Esophagus muscularis mucosa (tissue), 4 donors: ENCODE measurements around the gene IRS2. TPM values are rescaled to one million over a fixed set of nuclear protein-coding genes. Genes with fewer than 3 reads are reported as not detected.

Experiments used
- DNase-seq: peaks from one replicate; pipeline ENCODE4 v3.0.0-alpha.2; 2017; ENCODE audit errors: extremely low spot score
- H3K27ac ChIP-seq, 4 donors: fragments of 200-600 bp; sonication (generic); replicated peaks in 1 of 4; 1 replicate in 3 of 4; 2 replicates in 1 of 4; pipeline ENCODE4 v1.5.1; 2016 to 2019; ENCODE audit warnings: mild to moderate bottlenecking in 1 of 4
- H3K27me3 ChIP-seq, 4 donors: fragments of 200-600 bp; sonication (generic); one replicate each; pipeline versions ENCODE4 v1.5.1 to v1.6.0; 2016 to 2019
- H3K36me3 ChIP-seq, 4 donors: fragments of 200-600 bp; sonication (generic); one replicate each; pipeline ENCODE4 v1.5.1; 2016 to 2019
- H3K4me1 ChIP-seq, 4 donors: fragments of 200-600 bp; sonication (generic); one replicate each; pipeline ENCODE4 v1.5.1; 2016 to 2019
- H3K4me3 ChIP-seq, 4 donors: fragments of 200-600 bp; sonication (generic); 1 replicate in 2 of 4; 2 replicates in 2 of 4; pipeline ENCODE4 v1.5.1; 2016 to 2019; ENCODE audit warnings: mild to moderate bottlenecking in 4 of 4, moderate library complexity in 1 of 4
- H3K9me3 ChIP-seq, 4 donors: fragments of 200-600 bp; sonication (generic); 1 replicate in 3 of 4; 2 replicates in 1 of 4; pipeline ENCODE4 v1.5.1; 2016 to 2019
- CTCF ChIP-seq, 3 experiments: fragments of 200-600 bp in 2 of 3; fragments of 450-650 bp in 1 of 3; sonication (generic) in 2 of 3; IDR thresholded peaks; one replicate each; pipeline ENCODE4 v1.5.1; 2017 to 2019; ENCODE audit warnings: antibody characterized with exemption in 3 of 3, mild to moderate bottlenecking in 2 of 3, moderate library complexity in 1 of 3
- EP300 ChIP-seq: sonication (generic); formaldehyde crosslinking; IDR thresholded peaks from one replicate; pipeline ENCODE4 v1.6.1; 2017; ENCODE audit warnings: antibody characterized with exemption
- POLR2A ChIP-seq: fragments of 450-650 bp; IDR thresholded peaks from one replicate; pipeline ENCODE4 v1.6.1; 2017; ENCODE audit warnings: antibody characterized with exemption, moderate library complexity, mild to moderate bottlenecking, low read depth
- POLR2AphosphoS5 ChIP-seq, 2 donors: sonication (generic); formaldehyde crosslinking; IDR thresholded peaks; one replicate each; pipeline ENCODE4 v1.6.1; 2017; ENCODE audit warnings: antibody characterized with exemption in 2 of 2
- WGBS: methylation state at CpG from one replicate; pipeline ENCODE4 v1.1.5; 2018; 5-methylcytosine and 5-hydroxymethylcytosine counted together
- intact Hi-C: fragments of 100-400 bp; cut with DNase I; formaldehyde crosslinking; loops from one replicate; pipeline ENCODE4 v1.15.1; 2023
- total RNA-seq, 4 donors: library from RNA; depleted of rRNA; stranded (reverse); fragments of >200 nt; gene quantifications; one replicate each; pipeline versions ENCODE4 v1.1.0 to v1.2.1, GENCODE V29; 2016

IRS2 gene
- total RNA-seq, 4 donors from 2014 or later, result 46.4 to 95.3 (median 63.7) TPM

GRCh38 chr13:109770436-109770835 lies 15.9 kb downstream of the IRS2 start:
- no peak overlapping the region for H3K27ac ChIP-seq
- 94% methylated on average over 5 of the region's 6 CpGs for WGBS
- intact Hi-C loops, result no loop called here
- no peak overlapping the region for H3K4me3 ChIP-seq
- TF ChIP-seq CTCF (IDR thresholded peaks at IDR 0.05) (no peak), POLR2A (no peak), EP300 (no peak), POLR2AphosphoS5 (IDR thresholded peaks at IDR 0.05) (no peak)
- no peaks in the 10 kb centered on the region for H3K9me3 ChIP-seq
- peaks cover 7 to 40% (median 16%) of the 10 kb centered on the region in 4 donors for H3K36me3 ChIP-seq
- DNase-seq, result peak; percentile 84
- H3K4me1 ChIP-seq, result peaks cover 18 to 73% (median 65%) of the 10 kb centered on the region in 4 donors
- no peaks in the 10 kb centered on the region for H3K27me3 ChIP-seq

- no peak for TF ChIP-seq EP300
- no peak for TF ChIP-seq CTCF (IDR thresholded peaks at IDR 0.05)
- no peak for TF ChIP-seq POLR2A
- no peak for TF ChIP-seq POLR2AphosphoS5 (IDR thresholded peaks at IDR 0.05)
- Histone ChIP-seq H3K4me3 (no peak overlapping the region), H3K4me1 (peaks cover 22 to 73% (median 67%) of the 10 kb centered on the region in 4 donors), H3K27me3 (no peaks in the 10 kb centered on the region), H3K36me3 (peaks cover 7 to 40% (median 16%) of the 10 kb centered on the region in 4 donors), H3K9me3 (no peaks in the 10 kb centered on the region), H3K27ac (no peak overlapping the region)
- peak; percentile 74 for DNase-seq
- intact Hi-C loops, result no loop called here
- 90% methylated on average over 5 of the region's 5 CpGs for WGBS
Observed at GRCh38 chr13:109769921-109770320, 16.5 kb downstream of the IRS2 start.

GRCh38 chr13:109769275-109769674 lies 17.1 kb downstream of the IRS2 start:
- intact Hi-C loops, result no loop called here
- Histone ChIP-seq H3K4me3 (no peak overlapping the region), H3K4me1 (peaks cover 29 to 73% (median 67%) of the 10 kb centered on the region in 4 donors), H3K27ac (no peak overlapping the region), H3K27me3 (no peaks in the 10 kb centered on the region), H3K9me3 (no peaks in the 10 kb centered on the region), H3K36me3 (peaks cover 7 to 40% (median 14%) of the 10 kb centered on the region in 4 donors)
- TF ChIP-seq EP300 (no peak), CTCF (IDR thresholded peaks at IDR 0.05) (no peak), POLR2AphosphoS5 (IDR thresholded peaks at IDR 0.05) (peak in 1 of 2 donors; percentile 6), POLR2A (no peak)
- WGBS, result 82% methylated on average over 4 of the region's 4 CpGs
- DNase-seq, result peak; percentile 86

GRCh38 chr13:109768616-109769015 lies 17.8 kb downstream of the IRS2 start:
- intact Hi-C loops, result no loop called here
- Histone ChIP-seq H3K4me1 (peaks cover 32 to 76% (median 67%) of the 10 kb centered on the region in 4 donors), H3K27me3 (no peaks in the 10 kb centered on the region), H3K36me3 (peaks cover 7 to 40% (median 13%) of the 10 kb centered on the region in 4 donors), H3K27ac (no peak overlapping the region), H3K4me3 (no peak overlapping the region), H3K9me3 (no peaks in the 10 kb centered on the region)
- 94% methylated on average over 10 of the region's 10 CpGs for WGBS
- peak; percentile 68 for DNase-seq
- TF ChIP-seq EP300 (no peak), CTCF (IDR thresholded peaks at IDR 0.05) (no peak), POLR2AphosphoS5 (IDR thresholded peaks at IDR 0.05) (no peak), POLR2A (no peak)

- H3K4me3 ChIP-seq, result no peak overlapping the region
- intact Hi-C loops, result no loop called here
- DNase-seq, result no peak
- WGBS, result 93% methylated on average over 2 of the region's 2 CpGs
- TF ChIP-seq CTCF (IDR thresholded peaks at IDR 0.05), result no peak
- no peak for TF ChIP-seq POLR2AphosphoS5 (IDR thresholded peaks at IDR 0.05)
- TF ChIP-seq EP300, result no peak
- no peak for TF ChIP-seq POLR2A
- H3K27me3 ChIP-seq, result no peaks in the 10 kb centered on the region
- H3K36me3 ChIP-seq, result peaks cover 7 to 40% (median 13%) of the 10 kb centered on the region in 4 donors
- no peaks in the 10 kb centered on the region for H3K9me3 ChIP-seq
- H3K27ac ChIP-seq, result no peak overlapping the region
- peaks cover 35 to 81% (median 69%) of the 10 kb centered on the region in 4 donors for H3K4me1 ChIP-seq
Observed at GRCh38 chr13:109768176-109768575, 18.2 kb downstream of the IRS2 start.
